ENCODE data around the gene LRRFIP1. TPM values are rescaled to one million over a fixed set of nuclear protein-coding genes. Genes with fewer than 3 reads are reported as not detected.

LRRFIP1 gene
- total and polyA plus RNA-seq, 2 of the 13 experiments (the other 11 are each of a cell fraction or from before 2014, with no cell fraction given): 15.9 to 40.5 TPM

- peak; percentile 44; the same call in 1 of the 2 replicates for TF ChIP-seq ZNF441 (CRISPR knock-in tag; IDR thresholded peaks at IDR 0.05; ENCODE audit: borderline replicate concordance)
- peak; percentile 61 for TF ChIP-seq TEAD3 (CRISPR knock-in tag; optimal IDR thresholded peaks at IDR 0.05; ENCODE audit: borderline replicate concordance)
- TF ChIP-seq ZBTB21 (CRISPR knock-in tag; IDR thresholded peaks at IDR 0.05): no peak
- TF ChIP-seq TEAD2 (CRISPR knock-in tag; IDR thresholded peaks at IDR 0.05): no peak
- TF ChIP-seq ZNF614 (CRISPR knock-in tag; IDR thresholded peaks at IDR 0.05; ENCODE audit: borderline replicate concordance): no peak
- TF ChIP-seq SAP130 (CRISPR knock-in tag; IDR thresholded peaks at IDR 0.05; ENCODE audit: low read depth): peak; percentile 48
- TF ChIP-seq PHF5A (CRISPR knock-in tag; IDR thresholded peaks at IDR 0.05; ENCODE audit: low read depth, unreplicated experiment): no peak
- TF ChIP-seq ZNF296 (CRISPR knock-in tag; conservative IDR thresholded peaks at IDR 0.05): no peak
- no peak for TF ChIP-seq CTCF (CRISPR knock-in tag; IDR thresholded peaks at IDR 0.05)
- no peak for TF ChIP-seq AGO1 (IDR thresholded peaks at IDR 0.05; ENCODE audit: low read depth, low read length, poor library complexity, severe bottlenecking)
These were observed 2.1 kb upstream of the LRRFIP1 start (continued) for GRCh38 chr2:237625216-237625705.

GRCh38 chr2:237625777-237626176, 1.6 kb upstream of the LRRFIP1 start:
- intact Hi-C loops (cut with micrococcal nuclease; ENCODE audit: unreplicated experiment): no loop called here
- WGBS (ENCODE audit: low lambda C conversion rate): 29% methylated on average over 6 of the region's 6 CpGs
- DNase-seq (ENCODE audit: low spot score) (no peak), FAIRE-seq (no peak), ATAC-seq (peak; percentile 22)
- Histone ChIP-seq H3K9me3 (ENCODE audit: low read length) (no peaks in the 10 kb centered on the region), H3K36me3 (replicated peaks in 1 of 2; ENCODE audit: control insufficient read depth in 1 of 2, insufficient read depth in 2 of 2, low read length in 2 of 2) (no peaks in the 10 kb centered on the region), H3K27me3 (ENCODE audit: control insufficient read depth in 1 of 2, insufficient read depth in 2 of 2, low read length in 2 of 2) (peaks cover 2 to 68% of the 10 kb centered on the region in 2 experiments; a peak in 4 of 5 replicates), H3K4me3 (replicated peaks in 1 of 3; ENCODE audit: insufficient read depth in 1 of 3, low read depth in 2 of 3, low read length in 3 of 3) (peak overlapping the region in 1 of 3 experiments; percentile 4; a peak in 1 of 6 replicates), H3K79me2 (ENCODE audit: insufficient read depth, low read length) (no peaks in the 10 kb centered on the region), H4K20me1 (ENCODE audit: insufficient read depth, low read length) (peaks cover 3% of the 10 kb centered on the region; the same call in 1 of the 2 replicates), H3K9ac (ENCODE audit: insufficient read depth, low read depth, low read length) (no peak overlapping the region), H3K4me2 (ENCODE audit: low read depth, low read length) (peak overlapping the region; percentile 60), H3K4me1 (ENCODE audit: insufficient read depth, low read length) (peaks cover 48% of the 10 kb centered on the region), H2AFZ (ENCODE audit: low read length) (no peak overlapping the region), H3K27ac (ENCODE audit: extremely low read length, insufficient read depth, low read length) (no peak overlapping the region)
- BruUV-seq (replicated peaks): no TSS peak
- in situ Hi-C loops (cut with HindIII; ENCODE audit: extremely low pct_ligation_motif_present, low pct_unique_long_range_greater_than_20kb): no loop called here
- ChIA-PET POLR2A (interaction anchor here (0.8 to 2.5 kb wide), 3 partner anchors 25 to 44 kb away, joined by 3 to 8 read pairs (median 3); partner anchors contain the start of gene RAB17), CTCF (ENCODE audit: low intra/inter-chr PET ratio, low total read pairs) (no interaction called here)
- TF ChIP-seq SALL1 (CRISPR knock-in tag; IDR thresholded peaks at IDR 0.05) (peak; percentile 5; the same call in 1 of the 2 replicates), KDM4B (CRISPR knock-in tag; IDR thresholded peaks at IDR 0.05) (no peak), ZNF446 (CRISPR knock-in tag; IDR thresholded peaks at IDR 0.05) (0 out of 2 replicates have a peak, but pooled peaks have one; percentile 29), NFKB2 (CRISPR knock-in tag; IDR thresholded peaks at IDR 0.05; ENCODE audit: borderline replicate concordance) (no peak), HCFC1 (IDR thresholded peaks at IDR 0.05; ENCODE audit: low read depth, low read length) (no peak), SKI (IDR thresholded peaks at IDR 0.05; ENCODE audit: partially characterized antibody) (no peak), TFDP2 (CRISPR knock-in tag; IDR thresholded peaks at IDR 0.05) (no peak), ZNF235 (CRISPR knock-in tag; IDR thresholded peaks at IDR 0.05; ENCODE audit: borderline replicate concordance) (no peak), BCL3 (CRISPR knock-in tag; IDR thresholded peaks at IDR 0.05) (no peak)

Measured in HepG2 (cell line).